HTR-8/SVneo (cell line): Measurements from ENCODE around the gene FANCI.

ENCODE experiments used
- DNase-seq: peaks from one replicate; pipeline ENCODE4 v3.0.0; 2011; ENCODE audit warnings: low spot score, mixed read lengths; ENCODE audit not compliant: insufficient read length
- FAIRE-seq: peaks from 2 replicates; lab custom pipeline; 2011; peaks lifted over from hg19 to GRCh38; lab: Jason Lieb, UNC

The FANCI gene

DNA sequence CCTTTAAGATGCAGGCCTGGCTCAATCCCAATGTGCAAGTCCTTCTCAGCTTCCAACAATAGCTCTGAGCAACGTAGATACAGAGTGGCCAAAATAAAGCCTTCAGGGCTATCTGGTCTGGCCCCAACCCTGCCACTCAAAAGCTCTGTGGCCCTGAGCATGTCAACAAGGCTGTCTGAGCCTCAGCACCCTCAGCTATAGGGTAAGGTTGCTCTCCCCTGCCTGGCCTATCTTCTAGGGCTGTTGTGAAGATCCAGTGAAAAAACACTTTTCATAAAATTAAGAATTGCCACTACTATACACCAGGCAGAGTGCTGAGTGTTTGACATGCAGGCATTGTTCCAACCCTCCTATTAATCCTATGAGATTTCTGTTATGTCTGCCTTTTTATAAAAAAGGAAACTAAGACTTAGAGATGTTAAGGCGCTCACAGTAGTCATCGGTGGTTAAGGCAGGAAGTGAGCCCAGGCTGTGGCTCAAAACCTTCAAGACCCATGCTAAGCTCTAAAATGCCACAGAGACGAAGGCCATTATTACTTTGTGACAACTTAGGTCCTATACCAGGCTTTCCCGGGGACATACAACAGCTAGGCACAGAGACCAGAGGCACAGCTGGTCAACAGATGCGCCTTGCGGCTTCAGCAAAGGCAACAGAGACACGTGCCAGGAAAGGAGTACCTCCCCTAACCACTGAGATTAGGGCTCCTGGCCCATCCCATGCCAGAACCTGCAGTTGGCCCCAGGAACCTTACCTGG, 85.7 kb downstream of the FANCI start:
- FAIRE-seq (no peak), DNase-seq (no peak)

DNA sequence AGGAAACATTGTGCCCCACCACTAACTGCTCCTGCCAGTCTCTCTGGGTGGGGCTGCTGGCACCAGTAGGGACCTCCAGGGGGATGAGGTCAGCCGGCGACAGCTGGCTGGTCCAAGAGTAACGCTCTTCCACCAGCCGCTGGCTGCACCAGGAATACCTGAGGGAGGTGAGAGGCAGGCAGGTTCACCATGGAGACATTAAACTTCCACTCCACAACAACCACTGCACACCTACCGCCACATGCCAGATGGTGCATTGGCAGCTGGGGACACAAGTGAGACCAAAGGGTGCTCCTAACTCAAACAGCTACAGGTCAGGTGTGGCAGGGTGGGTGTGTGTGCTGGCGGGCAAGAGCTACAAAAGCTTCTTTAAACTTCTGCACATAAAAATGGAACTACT, 86.3 kb downstream of the FANCI start:
- FAIRE-seq = no peak
- no peak for DNase-seq

DNA sequence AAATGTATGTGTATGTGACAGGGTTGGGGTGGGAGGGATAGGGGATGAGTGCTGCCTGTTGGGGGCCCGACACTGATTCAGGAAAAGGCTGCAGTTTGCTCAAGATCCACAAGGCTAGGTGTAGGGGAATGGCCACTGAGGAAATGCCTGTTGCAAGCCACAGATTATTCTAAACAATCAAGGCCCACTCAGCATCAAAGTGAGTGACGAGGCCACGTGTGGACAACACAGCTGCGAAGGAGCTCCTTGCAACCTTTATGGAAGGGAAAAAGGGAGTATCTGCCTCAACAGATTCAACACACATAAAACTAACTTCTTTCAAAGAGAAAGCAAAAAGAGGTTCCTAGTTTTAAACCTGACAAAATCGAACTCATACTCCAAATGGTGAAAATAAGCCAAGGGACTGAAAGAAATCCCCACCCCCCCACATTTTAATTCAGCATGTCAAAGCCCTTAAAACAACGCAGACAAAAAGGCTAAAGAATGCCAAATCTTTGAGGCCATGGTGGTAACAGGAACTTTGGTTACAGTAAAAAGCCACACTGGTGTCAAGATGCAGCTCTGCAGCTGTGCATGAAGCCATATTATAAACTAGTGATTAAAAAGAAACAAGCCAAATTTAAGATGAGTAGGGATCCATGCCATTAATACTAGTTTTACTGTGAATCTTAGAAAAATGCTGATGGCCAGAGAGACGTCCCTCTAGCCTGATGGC, 87.3 kb downstream of the FANCI start:
- no peak for DNase-seq
- no peak for FAIRE-seq

DNA sequence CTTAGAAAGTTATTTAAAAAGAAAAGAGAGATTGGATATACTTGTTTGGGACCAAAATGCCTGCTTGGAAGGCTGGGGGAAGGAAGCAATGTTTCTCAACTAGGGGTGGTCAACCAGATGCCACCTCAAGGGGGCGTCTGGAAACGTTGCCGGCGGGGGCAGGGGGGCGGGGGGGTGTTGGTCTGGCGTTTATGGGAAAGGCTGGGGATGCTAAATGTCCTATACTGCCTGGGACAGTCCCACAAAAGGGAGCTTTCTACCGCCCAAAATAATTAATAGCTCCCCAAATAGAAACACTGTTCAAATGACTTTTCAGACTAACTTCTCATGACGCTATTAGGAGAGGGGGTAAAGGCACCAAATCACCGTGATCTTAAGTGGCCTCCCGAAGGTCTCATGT, 88.7 kb downstream of the FANCI start:
- FAIRE-seq (no peak), DNase-seq (peak; percentile 36)

DNA sequence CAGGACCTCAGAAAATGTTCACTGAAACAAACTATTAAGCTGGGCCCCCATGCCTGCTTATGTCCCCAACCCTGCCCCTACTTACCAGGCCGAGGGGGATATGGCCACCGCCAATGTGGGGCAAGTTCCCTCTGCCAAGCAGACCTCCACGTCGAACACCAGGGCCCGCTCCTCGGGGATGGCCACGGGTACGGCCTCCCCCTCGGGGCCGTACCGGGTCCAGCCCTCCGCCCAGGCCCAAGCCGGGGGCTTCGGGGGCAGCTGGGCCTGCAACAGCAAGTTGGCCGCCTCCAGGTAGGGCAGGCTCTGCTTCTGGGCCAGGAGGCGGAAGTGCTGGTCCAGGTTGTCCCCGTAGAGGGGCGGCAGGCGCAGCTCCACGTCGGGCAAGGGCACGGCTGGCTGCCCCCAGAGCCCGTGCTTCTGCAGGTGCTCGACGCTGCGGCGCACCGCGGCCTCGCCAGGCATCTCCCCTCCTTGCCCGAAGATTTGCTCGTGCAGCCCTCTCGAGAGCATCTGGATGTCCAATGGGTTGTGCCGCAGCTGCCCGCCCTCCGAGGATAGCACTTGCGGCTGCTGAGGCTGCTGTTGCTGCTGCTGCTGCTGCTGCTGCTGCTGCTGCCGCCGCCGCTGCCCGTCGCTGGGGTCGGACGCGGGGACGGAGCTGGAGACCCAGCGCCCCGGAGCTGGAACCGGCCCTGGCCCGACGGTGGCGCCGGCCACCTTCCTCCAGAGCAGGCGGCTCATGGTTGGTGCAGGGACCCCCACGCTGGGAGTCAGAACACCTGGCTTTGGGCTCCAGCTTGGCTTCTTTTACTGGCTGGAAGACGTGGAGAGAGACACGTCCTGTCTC, 89.5 kb downstream of the FANCI start:
- no peak for FAIRE-seq

DNA sequence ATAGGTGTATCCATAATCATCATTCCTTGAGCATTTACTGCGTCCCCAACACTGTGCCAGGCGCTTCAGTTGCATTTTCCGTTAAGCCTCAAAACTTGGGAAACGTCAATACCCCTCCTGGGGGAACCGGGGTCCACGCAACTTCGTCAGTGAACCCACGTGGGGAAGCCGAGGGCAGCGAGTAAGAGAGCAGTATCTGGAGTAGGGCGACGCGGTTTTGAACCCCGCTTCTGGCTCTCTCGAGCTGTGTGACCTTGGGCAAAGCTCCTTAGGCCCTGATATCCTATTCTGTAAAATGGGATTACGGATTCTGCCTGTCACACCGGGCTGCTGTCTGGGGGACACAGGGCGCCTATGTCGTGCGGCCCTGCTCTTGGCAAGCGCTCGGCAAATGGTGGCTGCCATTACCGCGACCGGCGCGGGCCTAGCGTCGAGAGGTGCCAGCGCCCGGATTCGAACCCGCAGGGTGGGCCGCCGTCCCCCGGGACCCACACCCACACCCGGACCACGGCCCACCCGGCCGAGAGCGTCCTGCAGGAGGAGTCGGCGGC, 90.3 kb downstream of the FANCI start:
- no peak for DNase-seq
- FAIRE-seq = no peak

More for the DNA sequence above, 89.5 kb downstream of the FANCI start:
- no peak for DNase-seq

DNA sequence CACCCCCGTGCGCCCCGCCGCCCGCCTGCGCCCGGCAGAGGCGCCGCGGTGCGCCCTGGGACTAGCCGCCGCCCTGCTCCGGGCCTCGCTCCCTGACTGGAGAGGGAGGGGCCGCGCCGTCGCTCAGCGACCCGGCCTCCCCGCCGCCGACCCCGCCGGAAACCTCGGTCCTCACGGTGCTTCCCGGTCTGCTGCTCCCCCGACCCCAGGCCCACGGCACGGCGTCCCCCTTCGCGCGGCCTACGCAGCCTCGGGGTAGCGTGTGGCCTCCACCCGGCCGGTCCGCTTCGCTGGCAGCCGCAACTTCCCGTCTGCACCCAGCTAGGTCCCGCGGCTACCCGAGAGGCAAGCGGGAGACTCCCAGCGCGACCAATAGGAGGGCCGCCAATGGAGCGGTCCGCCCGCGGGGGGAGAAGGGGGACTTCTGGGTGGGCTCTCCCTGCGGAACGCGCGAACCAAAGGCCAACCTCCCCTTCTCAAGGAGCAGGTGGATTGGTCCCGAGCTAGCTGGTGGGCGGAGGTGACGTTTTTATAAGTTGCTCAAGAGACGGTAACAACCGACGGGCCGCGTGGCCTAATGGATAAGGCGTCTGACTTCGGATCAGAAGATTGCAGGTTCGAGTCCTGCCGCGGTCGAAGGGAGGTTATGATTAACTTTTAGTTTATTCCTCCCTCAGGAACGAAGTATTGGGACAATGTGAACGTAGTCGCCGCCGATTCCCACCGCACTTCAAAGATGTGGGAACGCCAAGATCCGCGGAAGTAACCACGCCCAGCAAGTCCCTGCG, 90.9 kb downstream of the FANCI start, which contains the start of gene POLG:
POLG (minus strand) TSS at position 315 of the 788 bp plus-strand sequence. CDS start 1,070 bp downstream, outside the sequence.
- DNase-seq (peak; percentile 93), FAIRE-seq (peak; percentile 93)

DNA sequence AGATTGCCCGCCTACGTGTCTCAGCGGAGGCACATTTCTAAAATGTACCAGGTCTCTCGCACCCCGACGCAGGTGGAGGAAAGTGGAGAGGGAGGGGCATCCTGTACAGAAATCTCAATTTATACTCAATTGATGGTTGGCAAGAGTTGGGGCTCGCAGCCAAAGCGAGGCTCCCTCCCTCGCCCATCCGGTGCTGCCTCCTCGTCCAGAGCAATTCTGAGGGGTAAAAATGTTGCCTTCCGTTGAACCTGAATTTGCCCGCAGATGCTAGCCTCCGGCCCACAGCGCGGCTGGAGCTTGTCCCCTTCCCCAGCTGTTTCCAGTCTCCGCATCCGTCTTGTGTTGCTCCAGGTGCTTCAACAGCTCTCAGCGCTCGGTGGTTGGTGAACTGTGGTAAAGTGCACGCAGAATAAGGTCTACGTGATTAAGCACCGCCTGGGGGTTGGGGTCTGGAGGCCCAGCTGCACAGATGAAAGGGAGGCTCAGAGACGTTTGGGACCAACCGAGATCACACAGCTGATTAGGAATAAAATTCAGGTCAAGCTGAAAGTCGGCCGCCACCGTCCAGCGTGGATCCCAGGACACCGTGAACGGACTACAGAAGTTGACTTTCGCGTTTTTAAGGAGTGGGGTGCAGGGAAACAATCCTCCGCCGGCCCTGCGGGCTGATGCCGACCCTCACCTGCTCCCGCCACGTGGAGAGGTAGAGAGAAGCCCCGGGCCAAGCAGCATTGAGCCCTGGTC, 91.7 kb downstream of the FANCI start:
- no peak for FAIRE-seq

DNA sequence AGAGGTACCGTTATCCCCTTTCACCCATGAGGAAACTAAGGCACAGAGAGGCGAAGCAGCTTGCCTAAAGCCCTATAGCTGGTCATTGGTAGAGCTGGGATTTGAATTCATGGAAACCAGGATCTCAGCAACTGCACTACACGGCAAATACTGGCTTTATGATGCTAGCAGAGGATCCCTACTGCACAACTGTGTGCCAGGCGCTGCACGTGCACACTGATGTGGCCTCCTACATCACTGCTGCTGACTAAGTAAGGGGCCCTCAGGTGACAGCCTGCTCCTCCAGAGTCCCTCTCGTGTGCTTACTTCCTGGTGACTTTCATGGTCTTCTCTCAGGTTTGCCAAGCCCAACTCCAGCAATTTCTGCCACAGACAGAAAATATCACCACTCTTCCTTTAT, 94.3 kb downstream of the FANCI start:
- FAIRE-seq (no peak), DNase-seq (no peak)

More for the DNA sequence above, 91.7 kb downstream of the FANCI start:
- DNase-seq = no peak

DNA sequence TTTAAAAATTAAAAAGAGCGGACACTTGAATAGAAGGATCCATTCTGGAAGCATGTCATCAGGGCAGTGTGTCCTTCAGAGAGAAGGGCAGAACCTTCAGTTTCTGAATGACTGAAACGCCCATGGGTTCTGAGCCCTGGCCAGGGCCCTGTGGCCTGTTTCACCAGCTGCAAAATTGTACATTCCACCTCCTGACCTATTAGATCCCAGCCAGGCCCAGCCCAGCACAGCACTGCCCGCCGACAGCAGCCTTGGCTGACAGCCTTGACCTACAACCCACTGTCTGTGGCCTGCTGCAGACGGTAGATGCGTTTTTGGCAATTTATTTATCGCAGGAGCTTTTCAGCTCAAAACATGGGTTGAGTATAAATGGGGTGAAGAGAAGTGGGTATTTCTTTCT, 96.8 kb downstream of the FANCI start:
- FAIRE-seq = no peak
- no peak for DNase-seq

DNA sequence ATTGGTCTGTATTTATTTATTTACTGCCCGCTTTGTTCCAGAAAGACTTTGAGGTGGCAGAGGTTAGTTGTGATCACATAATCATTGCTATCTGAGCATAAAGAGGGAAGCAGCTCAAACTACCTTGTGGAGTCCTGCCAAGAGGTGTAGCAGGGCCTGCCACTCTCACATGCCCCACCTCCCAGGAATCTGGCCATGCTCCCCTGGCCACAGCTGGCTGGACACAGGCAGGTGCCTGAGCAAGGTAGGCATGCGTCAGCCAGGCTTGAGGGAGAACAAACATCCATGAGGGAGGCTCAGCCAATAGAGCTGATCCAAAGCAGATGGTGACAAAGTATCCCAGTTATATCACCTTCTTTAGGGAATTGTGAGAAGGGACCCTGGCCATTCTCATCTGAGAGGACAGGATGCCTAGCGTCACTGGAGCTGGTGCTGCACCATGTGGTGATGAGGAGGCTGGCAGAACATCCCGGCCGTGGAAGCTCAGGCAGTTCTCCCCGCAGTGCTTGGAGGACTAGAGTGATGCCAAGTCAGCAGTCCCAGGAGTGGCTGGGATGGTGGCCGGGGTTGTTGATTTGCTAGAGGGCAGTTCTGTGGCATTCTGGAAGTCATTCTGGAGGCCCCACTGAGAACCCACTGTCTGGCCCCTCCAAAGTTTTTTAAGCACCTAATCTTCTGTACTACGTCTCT, 97.7 kb downstream of the FANCI start:
- DNase-seq (no peak), FAIRE-seq (no peak)

DNA sequence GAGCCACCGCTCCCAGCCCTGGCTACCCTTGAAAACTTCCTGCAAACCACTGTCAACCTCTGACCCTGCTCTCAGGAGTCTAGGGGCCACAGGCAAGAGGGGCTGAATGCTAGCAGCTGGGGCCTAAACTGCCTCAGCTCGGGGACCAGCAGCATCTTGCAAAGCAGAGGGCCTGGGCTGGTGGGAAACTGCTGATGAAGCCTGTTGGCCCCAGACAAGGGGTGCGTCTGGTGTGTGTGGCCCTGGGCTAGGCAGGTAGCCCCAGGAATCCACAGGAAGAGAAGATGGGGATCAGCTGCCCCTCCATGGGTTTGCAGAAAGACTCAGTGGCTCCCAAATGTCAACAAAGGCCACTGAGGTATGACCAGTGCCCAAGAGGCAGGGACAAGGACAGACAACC, 99.1 kb downstream of the FANCI start:
- FAIRE-seq (no peak), DNase-seq (no peak)

DNA sequence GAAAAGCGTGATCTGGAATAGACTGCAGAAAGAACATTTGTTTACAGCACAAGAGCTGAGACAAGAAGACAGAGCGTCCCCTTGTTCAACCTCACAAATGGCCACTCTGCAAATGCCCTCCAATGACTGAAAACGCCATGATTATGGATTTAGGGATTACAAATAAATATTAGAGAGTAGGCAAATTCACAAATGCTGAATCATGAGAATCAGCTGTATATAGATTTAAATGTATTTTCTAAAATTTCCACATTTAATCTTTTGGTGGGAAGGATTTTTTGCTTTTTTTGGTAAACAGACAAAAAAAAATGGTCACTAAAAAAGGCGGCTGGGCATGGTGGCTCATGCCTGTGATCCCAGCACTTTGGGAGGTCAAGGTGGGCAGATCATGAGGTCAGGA, 101.5 kb downstream of the FANCI start:
- DNase-seq (no peak), FAIRE-seq (no peak)

DNA sequence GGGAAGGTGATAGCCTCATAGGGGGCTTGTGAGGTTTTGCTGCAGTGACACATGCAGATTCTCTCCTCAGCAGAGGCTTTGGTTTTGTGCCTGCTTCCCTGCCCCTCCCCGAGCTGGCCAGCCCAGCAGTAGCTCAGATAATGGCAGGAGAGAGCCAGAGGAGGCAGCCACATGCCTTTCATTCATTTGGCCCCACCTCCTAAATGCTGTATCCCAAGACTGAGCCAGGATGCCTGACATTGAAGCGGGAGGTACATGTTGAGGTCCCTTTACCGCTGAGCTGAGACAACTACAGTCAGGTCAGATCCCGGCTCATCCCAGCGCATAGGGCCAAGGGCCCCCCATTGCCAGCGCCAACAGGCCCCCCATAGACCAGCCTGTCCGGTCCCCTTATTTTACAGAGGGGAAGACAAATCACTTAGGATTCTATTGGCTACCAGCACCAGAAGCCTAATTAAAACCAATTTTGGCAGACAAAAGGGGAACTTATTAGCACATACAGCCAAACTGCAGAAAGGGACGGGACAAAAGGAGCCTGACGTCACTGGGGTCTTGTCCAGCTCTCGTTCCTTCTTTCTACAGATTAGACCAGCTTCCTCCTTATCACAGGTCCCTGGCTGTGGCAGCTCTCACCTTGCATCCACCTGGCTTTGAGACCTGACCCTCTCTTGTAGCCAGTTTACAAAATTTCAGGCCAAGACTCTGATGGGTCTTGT, 102.9 kb downstream of the FANCI start:
- no peak for FAIRE-seq

DNA sequence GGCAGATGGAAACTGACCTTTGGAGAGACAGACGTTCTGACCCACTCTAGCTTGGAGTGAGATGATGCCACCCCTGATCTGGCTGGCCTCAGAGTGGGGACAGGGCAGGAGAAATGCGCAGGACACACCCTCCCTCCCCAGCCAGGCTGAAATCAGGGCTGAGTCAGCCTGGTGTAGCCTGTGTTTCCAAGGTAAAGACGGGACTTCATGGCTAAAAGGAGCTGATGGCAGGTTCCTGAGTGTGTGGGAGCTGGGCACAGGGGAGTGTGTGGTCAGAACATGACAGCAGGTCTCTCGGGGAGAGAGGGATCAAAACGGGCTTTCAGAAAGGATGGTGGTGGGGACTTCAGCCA, 105.4 kb downstream of the FANCI start:
- FAIRE-seq (no peak), DNase-seq (no peak)

More for the DNA sequence above, 102.9 kb downstream of the FANCI start:
- DNase-seq = no peak

DNA sequence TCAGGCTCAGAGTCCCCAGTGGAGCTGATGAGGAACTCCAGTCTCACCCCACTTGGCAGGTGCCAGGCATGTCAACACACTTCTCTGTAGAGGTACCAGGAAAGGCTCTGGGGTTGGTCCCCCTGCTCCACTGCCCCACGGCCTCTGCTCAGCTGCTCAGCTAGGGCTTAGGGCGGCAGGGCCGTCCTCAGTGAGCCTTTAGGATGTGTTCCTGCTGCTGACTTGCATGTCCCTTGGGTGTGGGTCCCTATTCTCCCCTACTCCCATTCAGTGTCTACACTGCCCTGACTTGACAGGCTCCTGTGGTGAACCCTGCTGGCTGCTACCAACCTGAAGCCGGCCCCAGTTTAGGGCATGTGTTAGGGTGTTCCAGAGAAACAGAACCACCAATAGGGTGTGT, 108.7 kb downstream of the FANCI start:
- FAIRE-seq = no peak

DNA sequence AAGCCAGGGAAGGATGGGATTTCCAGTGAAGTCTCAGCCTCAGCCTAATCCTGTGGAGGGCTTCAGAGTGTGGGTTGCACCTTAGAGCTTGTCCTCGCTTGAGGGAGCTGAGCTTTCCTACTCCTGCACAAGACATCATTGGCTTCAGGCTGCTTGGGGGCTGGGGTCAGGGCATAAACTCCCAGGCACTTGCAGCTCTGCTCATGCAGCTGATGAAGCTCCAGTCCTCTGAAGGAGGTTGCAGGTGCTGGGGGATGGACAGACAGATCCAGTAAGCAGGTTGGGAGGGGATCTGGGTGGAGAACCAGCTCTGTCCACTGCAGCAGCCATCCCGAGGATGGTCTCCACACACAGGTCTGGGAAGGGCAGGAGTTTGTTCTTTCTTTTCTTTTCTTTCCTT, 110.2 kb downstream of the FANCI start:
- DNase-seq = no peak
- FAIRE-seq = no peak

More for the DNA sequence above, 108.7 kb downstream of the FANCI start:
- DNase-seq = no peak
